Endothelial cell (in vitro differentiated cells): ENCODE measurements around the gene KRTAP3-2. TPM values are rescaled to one million over a fixed set of nuclear protein-coding genes. Genes with fewer than 3 reads are reported as not detected.

Source experiments
- DNase-seq: peaks from one replicate; pipeline ENCODE4 v3.0.0; 2021; ENCODE audit warnings: low spot score
- H3K27ac Mint-ChIP-seq: one replicate; pipeline ENCODE4 v1.8.0; 2021; ENCODE audit warnings: mixed read lengths, inconsistent platforms; ENCODE audit not compliant: unreplicated experiment
- H3K27me3 Mint-ChIP-seq: one replicate; pipeline ENCODE4 v1.8.0; 2021; ENCODE audit warnings: mild to moderate bottlenecking, moderate library complexity, mixed read lengths, inconsistent platforms; ENCODE audit not compliant: unreplicated experiment
- H3K36me3 Mint-ChIP-seq: one replicate; pipeline ENCODE4 v1.8.0; 2021; ENCODE audit warnings: mild to moderate bottlenecking, low read depth, mixed read lengths, inconsistent platforms; ENCODE audit not compliant: unreplicated experiment
- H3K4me1 Mint-ChIP-seq: one replicate; pipeline ENCODE4 v1.8.0; 2021; ENCODE audit warnings: mild to moderate bottlenecking, mixed read lengths, inconsistent platforms; ENCODE audit not compliant: unreplicated experiment
- H3K4me3 Mint-ChIP-seq: one replicate; pipeline ENCODE4 v1.8.0; 2021; ENCODE audit warnings: mild to moderate bottlenecking, mixed read lengths, inconsistent platforms; ENCODE audit not compliant: unreplicated experiment
- H3K9me3 Mint-ChIP-seq: one replicate; pipeline ENCODE4 v1.8.0; 2021; ENCODE audit warnings: mixed read lengths, inconsistent platforms; ENCODE audit not compliant: unreplicated experiment
- CTCF ChIP-seq: fragments of 200-600 bp; sonication (generic); IDR thresholded peaks from one replicate; pipeline ENCODE4 v1.5.0; 2021; ENCODE audit warnings: antibody characterized with exemption; ENCODE audit not compliant: unreplicated experiment
- total RNA-seq: library from RNA; stranded (reverse); fragmentation: NEBNext Ultra II Directional; extraction: Animal tissue kit (Norgen Biotek cat#: 25700); gene quantifications from one replicate; pipeline ENCODE4 v1.2.1, GENCODE V29; 2021; ENCODE audit not compliant: unreplicated experiment

KRTAP3-2 gene
- total RNA-seq, 1 donor from 2014 or later: not detected

GRCh38 chr17:41020336-41020735 is 20.6 kb upstream of the KRTAP3-2 start:
- Mint-ChIP-seq H3K9me3 (no peaks in the 10 kb centered on the region), H3K27me3 (no peaks in the 10 kb centered on the region), H3K4me3 (no peak overlapping the region), H3K4me1 (peaks cover 22% of the 10 kb centered on the region), H3K27ac (no peak overlapping the region), H3K36me3 (no peaks in the 10 kb centered on the region)
- TF ChIP-seq CTCF: no peak
- no peak for DNase-seq

GRCh38 chr17:41019415-41019814 is 19.7 kb upstream of the KRTAP3-2 start:
- no peak for DNase-seq
- H3K27me3 Mint-ChIP-seq: no peaks in the 10 kb centered on the region
- H3K4me1 Mint-ChIP-seq: peaks cover 22% of the 10 kb centered on the region
- no peak overlapping the region for H3K27ac Mint-ChIP-seq
- TF ChIP-seq CTCF: no peak
- H3K36me3 Mint-ChIP-seq: no peaks in the 10 kb centered on the region
- H3K9me3 Mint-ChIP-seq: no peaks in the 10 kb centered on the region
- no peak overlapping the region for H3K4me3 Mint-ChIP-seq

GRCh38 chr17:41018541-41018940 is 18.8 kb upstream of the KRTAP3-2 start:
- no peaks in the 10 kb centered on the region for H3K36me3 Mint-ChIP-seq
- no peak overlapping the region for H3K4me3 Mint-ChIP-seq
- DNase-seq: no peak
- peaks cover 22% of the 10 kb centered on the region for H3K4me1 Mint-ChIP-seq
- H3K9me3 Mint-ChIP-seq: no peaks in the 10 kb centered on the region
- H3K27me3 Mint-ChIP-seq: no peaks in the 10 kb centered on the region
- TF ChIP-seq CTCF: no peak
- no peak overlapping the region for H3K27ac Mint-ChIP-seq

DNA sequence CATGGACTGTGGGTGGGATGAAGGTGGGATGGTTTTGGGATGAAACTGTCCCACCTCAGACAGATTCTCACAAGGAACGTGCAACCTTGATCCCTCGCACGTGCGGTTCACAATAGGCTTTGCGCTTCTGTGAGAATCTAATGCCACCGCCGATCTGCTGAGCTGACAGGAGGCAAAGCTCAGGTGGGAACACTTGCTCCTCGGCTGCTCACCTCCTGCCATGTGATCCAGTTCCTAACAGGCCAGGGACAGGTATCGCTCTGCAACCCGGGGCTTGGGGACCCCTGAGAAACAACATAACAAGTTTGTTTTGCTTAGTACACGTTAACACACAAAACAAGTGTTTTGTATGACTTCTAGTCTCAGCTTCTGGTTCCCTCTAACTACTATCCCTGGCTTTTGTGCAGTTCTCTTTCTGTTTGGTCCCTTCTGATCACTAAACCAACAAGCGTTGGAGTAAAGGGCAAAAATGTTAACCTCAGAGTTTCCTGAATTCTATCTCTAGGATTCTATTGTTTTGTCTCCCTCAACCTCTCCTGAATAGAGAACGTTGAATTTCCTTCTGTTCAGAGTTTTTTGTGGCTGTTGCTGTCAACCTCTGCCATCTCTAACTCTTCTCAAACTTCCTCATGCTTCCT is 17.0 kb upstream of the KRTAP3-2 start:
- no peaks in the 10 kb centered on the region for H3K36me3 Mint-ChIP-seq
- H3K9me3 Mint-ChIP-seq: no peaks in the 10 kb centered on the region
- peaks cover 22% of the 10 kb centered on the region for H3K4me1 Mint-ChIP-seq
- no peaks in the 10 kb centered on the region for H3K27me3 Mint-ChIP-seq
- H3K27ac Mint-ChIP-seq: no peak overlapping the region
- no peak for DNase-seq
- TF ChIP-seq CTCF: no peak
- H3K4me3 Mint-ChIP-seq: no peak overlapping the region

GRCh38 chr17:41015454-41015853 is 15.7 kb upstream of the KRTAP3-2 start:
- TF ChIP-seq CTCF: no peak
- H3K27ac Mint-ChIP-seq: no peak overlapping the region
- no peak overlapping the region for H3K4me3 Mint-ChIP-seq
- H3K27me3 Mint-ChIP-seq: no peaks in the 10 kb centered on the region
- H3K36me3 Mint-ChIP-seq: no peaks in the 10 kb centered on the region
- no peak for DNase-seq
- H3K9me3 Mint-ChIP-seq: no peaks in the 10 kb centered on the region
- peaks cover 22% of the 10 kb centered on the region for H3K4me1 Mint-ChIP-seq
